Fibroblast of peridontal ligament (primary cell): ENCODE data around the gene SOX1.

Experiments
- DNase-seq: peaks from one replicate; pipeline ENCODE4 v3.0.0-alpha.2; 2010; ENCODE audit errors: extremely low read depth

The SOX1 gene

DNA sequence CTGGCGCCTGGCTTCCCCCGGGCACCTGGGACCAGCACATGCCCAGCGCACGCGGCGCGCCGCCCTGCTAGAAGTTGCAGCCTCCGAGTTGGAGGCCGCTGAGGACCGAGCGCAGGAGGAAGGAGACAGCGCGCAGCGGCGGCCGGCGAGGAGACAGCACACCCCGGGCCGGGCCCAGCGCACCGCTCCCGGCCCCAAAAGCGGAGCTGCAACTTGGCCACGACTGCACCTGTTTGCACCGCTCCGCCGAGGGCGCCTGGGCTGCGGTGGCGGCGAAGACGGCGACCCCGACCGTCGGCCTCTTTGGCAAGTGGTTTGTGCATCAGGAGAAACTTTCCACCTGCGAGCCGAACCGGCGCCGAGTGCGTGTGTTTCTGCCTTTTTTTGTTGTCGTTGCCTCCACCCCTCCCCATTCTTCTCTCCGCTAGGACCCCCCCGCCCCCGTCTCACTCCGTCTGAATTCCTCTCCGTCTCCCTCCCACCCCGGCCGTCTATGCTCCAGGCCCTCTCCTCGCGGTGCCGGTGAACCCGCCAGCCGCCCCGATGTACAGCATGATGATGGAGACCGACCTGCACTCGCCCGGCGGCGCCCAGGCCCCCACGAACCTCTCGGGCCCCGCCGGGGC, at the start of gene SOX1:
Gene SOX1, plus strand, starts transcription at position 34 of the 626 bp plus-strand sequence. Its CDS starts 510 bp downstream, at position 544.
- no peak for DNase-seq

DNA sequence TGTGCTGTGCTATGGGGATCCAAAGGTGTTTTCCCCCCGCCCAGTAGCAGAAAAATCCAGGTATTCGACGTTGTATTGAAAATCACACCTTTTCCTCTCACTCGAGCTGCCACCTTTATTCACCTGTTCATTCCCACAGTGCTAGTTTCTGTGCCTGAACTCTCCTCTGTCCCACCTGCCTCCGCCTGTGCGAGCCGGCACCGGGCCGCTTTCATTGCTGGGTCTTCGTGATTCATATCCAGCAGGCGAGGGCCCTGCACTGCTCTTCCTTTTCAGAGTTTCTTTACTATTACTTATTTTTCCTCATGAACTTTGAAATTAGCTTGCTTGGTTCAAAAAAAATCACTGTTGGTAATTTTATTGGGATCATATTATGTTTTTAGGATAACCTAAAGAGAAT, 42.4 kb upstream of the SOX1 start:
- no peak for DNase-seq

GRCh38 chr13:112027250-112027649, 39.7 kb upstream of the SOX1 start:
- no peak for DNase-seq

DNA sequence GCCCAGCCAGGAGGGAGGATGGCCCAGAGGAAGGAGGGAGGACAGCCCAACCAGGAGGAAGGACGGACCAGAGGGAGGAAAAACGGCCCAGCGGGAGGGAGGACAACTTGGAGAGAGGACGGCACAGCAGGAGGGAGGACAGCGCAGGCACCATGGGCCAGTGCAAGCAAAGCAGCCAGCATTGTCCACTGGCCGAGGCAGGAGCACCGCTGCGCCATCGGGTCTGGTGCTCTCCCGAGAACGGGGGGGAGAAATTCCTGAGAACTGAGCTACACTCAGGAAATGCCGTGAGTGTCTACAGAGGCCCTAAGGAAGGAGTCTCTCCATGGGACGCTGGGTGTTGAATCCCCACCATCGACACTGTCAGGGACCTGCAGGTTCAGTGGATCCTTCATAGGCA, 38.5 kb upstream of the SOX1 start:
- no peak for DNase-seq

DNA sequence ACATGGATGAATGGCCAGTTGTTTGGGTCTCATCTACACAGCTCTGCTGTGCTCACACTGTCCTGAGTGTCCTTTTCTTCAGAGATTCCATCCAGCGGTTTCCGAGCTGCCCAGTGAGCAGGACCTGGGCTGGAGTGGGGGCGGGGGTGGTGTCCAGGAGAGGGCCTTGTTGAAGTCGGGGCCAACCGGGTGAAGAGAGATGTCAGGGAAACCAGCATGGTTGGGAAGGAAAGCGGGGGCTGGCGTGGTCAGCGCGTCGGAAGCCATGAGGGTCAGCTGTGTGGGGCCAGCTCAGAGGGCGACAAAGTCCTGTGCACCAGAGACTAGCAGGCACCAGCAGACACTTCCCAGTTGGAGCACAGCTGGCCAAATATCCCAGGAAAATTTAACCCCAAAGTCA, 37.8 kb upstream of the SOX1 start:
- DNase-seq: no peak

DNA sequence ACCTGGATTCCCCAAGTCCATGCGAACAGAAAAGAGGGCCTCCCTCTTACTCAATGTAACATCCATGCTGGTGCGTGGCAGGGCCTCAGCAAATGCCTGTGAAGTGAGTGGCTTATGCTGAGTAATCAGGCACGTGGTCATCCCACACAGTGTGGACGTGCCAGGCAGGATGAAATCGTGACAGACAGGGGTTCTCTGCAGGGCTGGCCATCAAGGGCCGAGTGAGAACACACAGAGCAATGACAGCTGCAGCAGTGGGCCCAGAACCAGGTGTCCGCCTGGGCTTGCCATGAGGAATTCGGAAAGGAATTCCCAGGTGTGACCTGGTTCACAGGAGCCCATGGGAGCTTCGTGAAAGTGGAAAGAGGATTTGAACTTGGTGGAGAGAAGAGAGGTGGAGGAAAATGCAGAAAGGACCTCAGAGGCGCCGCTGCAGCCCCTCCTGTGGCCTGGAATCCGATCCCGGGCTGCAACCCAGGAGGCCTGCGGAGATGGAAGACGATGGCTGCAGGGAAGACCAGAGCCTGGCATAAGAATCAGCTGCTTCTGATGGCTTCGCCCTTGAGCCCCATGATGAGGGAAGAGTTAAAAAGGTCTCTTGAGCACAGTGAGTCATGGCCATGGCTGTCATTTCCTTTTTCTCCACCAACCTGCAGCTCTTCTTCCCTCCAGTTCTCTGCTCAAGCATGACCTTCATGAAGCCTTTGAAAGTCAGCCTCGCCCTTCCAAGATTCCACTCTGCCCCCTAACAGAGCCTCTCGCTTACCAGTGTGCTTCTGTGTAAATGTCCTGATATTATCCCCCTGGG, 34.6 kb upstream of the SOX1 start:
- DNase-seq: no peak

DNA sequence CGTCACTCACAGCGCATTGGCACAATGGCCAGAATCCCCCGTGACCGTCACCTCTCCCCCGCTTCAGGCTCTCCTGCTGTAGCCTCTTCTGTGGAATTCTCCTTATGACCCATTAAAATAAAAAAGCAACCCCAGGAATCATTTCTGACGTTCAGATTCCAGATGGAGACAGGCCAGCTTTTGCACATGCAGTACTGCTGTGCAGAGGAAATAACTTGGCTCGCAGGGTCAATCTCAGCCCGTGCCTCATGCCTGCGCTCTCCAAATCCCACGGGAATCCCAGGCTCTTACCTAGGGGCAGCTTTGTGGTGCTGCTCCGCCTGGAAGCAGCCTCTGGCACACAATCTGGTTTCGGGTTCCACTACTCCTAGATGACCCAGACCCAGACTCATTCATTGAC, 32.7 kb upstream of the SOX1 start:
- no peak for DNase-seq

DNA sequence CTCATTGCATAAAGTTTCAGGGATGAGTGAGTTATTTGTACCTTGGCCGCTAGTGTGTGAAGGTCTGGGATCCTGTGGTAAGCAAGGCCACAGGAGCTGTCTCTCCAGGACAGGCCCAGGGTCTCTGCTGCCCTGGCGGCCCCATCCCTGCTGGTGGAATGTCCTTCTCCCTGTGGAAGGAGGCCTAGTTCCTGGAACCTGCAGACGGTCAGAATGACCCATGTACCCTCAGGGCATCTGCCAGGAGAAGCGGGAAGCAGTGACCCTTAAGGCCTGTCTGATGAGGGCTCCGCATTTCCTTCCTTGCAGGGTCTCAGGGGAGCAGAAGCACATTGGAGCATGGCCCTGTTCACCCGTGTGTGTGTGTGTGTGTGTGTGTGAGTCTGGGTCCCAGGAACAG, 32.1 kb upstream of the SOX1 start:
- no peak for DNase-seq

DNA sequence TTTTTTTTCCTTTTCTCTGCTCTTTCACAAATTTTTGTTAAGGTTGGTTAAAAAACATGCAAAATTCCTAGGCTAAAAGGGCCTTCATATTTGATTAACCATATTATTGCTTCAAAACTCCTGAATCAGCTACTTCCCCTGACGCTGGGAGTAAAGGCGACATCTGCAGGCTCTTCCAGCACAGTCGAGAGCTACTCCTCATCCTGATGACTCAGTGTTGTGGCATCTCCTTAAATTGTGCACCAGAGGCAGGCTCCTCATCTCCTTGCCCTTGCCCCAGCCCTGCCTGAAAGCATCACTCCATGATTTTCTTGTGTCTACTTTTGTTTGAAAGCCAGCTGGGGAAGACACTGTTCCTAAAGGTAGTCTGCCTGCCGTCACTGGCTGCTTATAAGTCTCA, 24.5 kb upstream of the SOX1 start:
- no peak for DNase-seq

DNA sequence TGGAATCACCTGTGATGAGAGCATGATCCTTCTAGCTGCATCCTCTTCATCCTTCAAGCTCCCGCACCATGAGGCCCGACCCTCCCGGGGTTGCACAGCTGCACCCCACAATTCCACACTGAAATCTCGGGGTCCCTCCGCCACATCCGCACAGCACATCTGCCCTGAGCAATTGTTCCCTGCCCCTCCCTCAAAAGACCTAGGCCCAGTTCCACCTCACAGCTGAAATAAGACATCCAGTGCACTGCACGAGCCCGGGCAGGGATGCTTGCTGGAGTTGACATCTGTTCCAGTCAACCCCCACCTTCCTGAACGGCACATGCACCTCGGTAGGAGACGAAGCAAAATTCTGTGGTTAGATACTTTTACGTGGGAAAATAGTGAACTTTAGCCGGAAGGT, 14.7 kb upstream of the SOX1 start:
- DNase-seq: no peak

DNA sequence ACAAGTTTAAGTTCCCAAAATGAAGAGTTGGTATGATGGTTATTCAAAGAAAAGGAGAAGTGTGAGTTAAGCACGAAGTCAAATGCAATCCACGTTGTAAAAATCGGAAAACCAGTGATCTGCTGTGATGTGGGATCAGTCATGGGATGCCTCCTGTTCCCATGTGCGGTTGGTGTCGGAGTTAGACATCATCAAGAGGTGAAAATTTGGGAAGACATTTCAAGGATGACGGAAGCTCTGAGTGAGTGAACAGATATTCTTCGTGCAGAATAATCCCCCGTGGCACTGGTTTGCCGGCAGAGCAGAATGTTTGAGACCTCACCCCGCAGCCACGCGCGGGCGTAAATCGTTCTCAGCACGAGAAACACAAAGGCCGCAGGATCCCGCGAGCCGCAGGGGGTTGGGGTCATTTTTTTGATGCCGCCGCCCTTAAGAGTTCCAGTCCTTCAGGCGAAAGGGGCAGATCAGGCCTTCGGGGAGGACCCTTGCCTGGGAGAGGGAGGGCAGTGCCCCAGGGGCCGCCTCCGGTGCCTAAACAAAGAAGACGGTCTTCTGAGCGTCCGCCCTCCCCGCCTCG, 13.7 kb upstream of the SOX1 start:
- no peak for DNase-seq

- DNase-seq: no peak
Observed at GRCh38 chr13:112053744-112054615, 13.0 kb upstream of the SOX1 start.

GRCh38 chr13:112054616-112055015, 12.3 kb upstream of the SOX1 start:
- DNase-seq: no peak

GRCh38 chr13:112055036-112055914, 11.7 kb upstream of the SOX1 start:
- no peak for DNase-seq

DNA sequence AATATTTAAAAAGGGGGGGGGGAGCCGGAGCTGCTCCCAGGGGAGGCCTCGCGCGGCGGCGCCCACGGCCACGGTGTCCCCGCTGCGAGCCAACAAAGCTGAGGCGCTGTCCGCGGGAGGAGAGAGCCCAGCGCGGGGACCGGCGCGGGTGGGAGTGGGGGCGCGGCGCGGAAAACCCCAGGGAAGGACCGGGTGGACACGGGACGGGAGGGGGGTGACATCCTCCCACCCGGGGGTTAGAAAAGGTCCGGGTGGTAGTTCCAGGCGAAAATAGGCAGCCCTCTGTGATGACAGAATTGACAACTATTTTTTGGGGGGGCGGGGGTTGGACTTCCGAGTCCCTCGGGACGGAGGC, 11.1 kb upstream of the SOX1 start:
- no peak for DNase-seq

- no peak for DNase-seq
Observed at GRCh38 chr13:112056284-112056727, 10.6 kb upstream of the SOX1 start.

- DNase-seq: no peak
Observed at GRCh38 chr13:112056739-112057438, 10.1 kb upstream of the SOX1 start.

GRCh38 chr13:112057439-112057735, 9.6 kb upstream of the SOX1 start:
- no peak for DNase-seq

- DNase-seq: no peak
Observed at GRCh38 chr13:112057736-112058518, 9.0 kb upstream of the SOX1 start.

DNA sequence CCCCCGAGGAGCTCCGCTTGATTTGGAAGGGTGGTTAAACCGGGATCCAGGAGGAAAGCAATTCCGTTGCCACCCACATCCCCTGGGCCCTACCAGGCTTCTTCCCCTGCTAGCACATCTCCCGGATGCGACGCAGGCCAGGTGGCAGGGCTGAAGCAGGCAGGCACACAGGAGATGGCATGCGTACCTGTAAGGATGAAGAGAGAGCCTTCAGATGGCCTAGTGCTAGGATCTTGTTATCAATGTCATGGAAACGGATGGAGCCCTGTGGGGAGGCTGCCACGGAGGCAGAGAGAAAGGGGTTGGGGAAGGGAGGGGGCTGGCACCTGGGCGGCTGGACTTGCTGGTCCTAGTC, 8.5 kb upstream of the SOX1 start:
- DNase-seq: no peak
